DMS53 treated with DMSO at 0.1 percent for 48 hours (cell line): ENCODE measurements around the gene PGPEP1.
A peak's percentile ranks its signal among the peaks of the same experiment; 100 is the strongest.
"Not testable (repeated sequence)": the region's sequence is repeated elsewhere in the genome, so short reads cannot be mapped to it uniquely, and the experiment has no call there.

Experiments used
- DNase-seq: peaks from one replicate; lab custom pipeline; 2025; ENCODE audit not compliant: unreplicated experiment; lab: John Stamatoyannopoulos, UW

The PGPEP1 gene

GRCh38 chr19:18308051-18308947 is 32.1 kb upstream of the PGPEP1 start:
- DNase-seq: no peak

- no peak for DNase-seq
Measured at GRCh38 chr19:18308948-18309325, 31.5 kb upstream of the PGPEP1 start.

GRCh38 chr19:18309525-18310064 is 30.8 kb upstream of the PGPEP1 start:
- DNase-seq: no peak

GRCh38 chr19:18310118-18310909 is 30.1 kb upstream of the PGPEP1 start:
- DNase-seq: no peak

GRCh38 chr19:18310966-18311365 is 29.4 kb upstream of the PGPEP1 start:
- DNase-seq: no peak

- no peak for DNase-seq
Measured at GRCh38 chr19:18311502-18312091, 28.8 kb upstream of the PGPEP1 start.

GRCh38 chr19:18312092-18312534 is 28.3 kb upstream of the PGPEP1 start:
- no peak for DNase-seq

- no peak for DNase-seq
Measured at GRCh38 chr19:18313398-18313797, 27.0 kb upstream of the PGPEP1 start.

GRCh38 chr19:18317961-18318800 is 22.2 kb upstream of the PGPEP1 start:
- no peak for DNase-seq

- no peak for DNase-seq
Measured at GRCh38 chr19:18319591-18320135, 20.7 kb upstream of the PGPEP1 start.

- no peak for DNase-seq
Measured at GRCh38 chr19:18320865-18321733, 19.3 kb upstream of the PGPEP1 start.

GRCh38 chr19:18321734-18322102 is 18.7 kb upstream of the PGPEP1 start:
- DNase-seq: no peak

GRCh38 chr19:18322318-18322758 is 18.1 kb upstream of the PGPEP1 start:
- no peak for DNase-seq

- peak; percentile 93 for DNase-seq
Measured at GRCh38 chr19:18322759-18323460, 17.5 kb upstream of the PGPEP1 start, which contains the start of gene LSM4. Gene LSM4 (minus strand): TSS chr19:18323076. CDS start chr19:18323020, 56 bp downstream.

- DNase-seq: not testable (repeated sequence)
Measured at GRCh38 chr19:18324373-18324731, 16.0 kb upstream of the PGPEP1 start.

GRCh38 chr19:18326772-18327171 is 13.6 kb upstream of the PGPEP1 start:
- no peak for DNase-seq

GRCh38 chr19:18328340-18329034 is 11.9 kb upstream of the PGPEP1 start:
- peak; percentile 92 for DNase-seq

- DNase-seq: no peak
Measured at GRCh38 chr19:18329035-18329376, 11.4 kb upstream of the PGPEP1 start.
